GM23338 (cell line): ENCODE results near the gene WNK2.

Experiments used
- CREB1 ChIP-seq: fragments of 250-450 bp; sonication (Bioruptor Pico); IDR thresholded peaks from 2 replicates; pipeline ENCODE4 v1.5.0; 2020; ENCODE audit warnings: low read depth, mild to moderate bottlenecking, moderate library complexity
- EZH2 ChIP-seq: fragments of 200-600 bp; sonication (generic); IDR thresholded peaks from one replicate; pipeline ENCODE4 v1.8.0; 2017; ENCODE audit warnings: antibody characterized with exemption, mild to moderate bottlenecking, low read depth; ENCODE audit not compliant: unreplicated experiment
- EZH2phosphoT487 ChIP-seq: fragments of 200-600 bp; sonication (generic); IDR thresholded peaks from one replicate; pipeline ENCODE4 v1.8.1; 2018; ENCODE audit warnings: antibody characterized with exemption; ENCODE audit not compliant: unreplicated experiment
- JUNB ChIP-seq: IDR thresholded peaks from one replicate; pipeline ENCODE4 v1.6.1; 2016; ENCODE audit warnings: antibody characterized with exemption; ENCODE audit not compliant: unreplicated experiment
- NANOG ChIP-seq: IDR thresholded peaks from 2 replicates; pipeline ENCODE4 v1.6.1; 2016; ENCODE audit warnings: antibody characterized with exemption, borderline replicate concordance
- POLR2AphosphoS5 ChIP-seq: IDR thresholded peaks from 2 replicates; pipeline ENCODE4 v1.6.1; 2016; ENCODE audit warnings: antibody characterized with exemption, low read depth
- REST ChIP-seq: IDR thresholded peaks from one replicate; pipeline ENCODE4 v1.6.1; 2018; ENCODE audit warnings: antibody characterized with exemption; ENCODE audit not compliant: unreplicated experiment
- STAT1 ChIP-seq: IDR thresholded peaks from one replicate; pipeline ENCODE4 v1.6.1; 2016; ENCODE audit warnings: antibody characterized with exemption; ENCODE audit not compliant: unreplicated experiment
- ZNF114 ChIP-seq: fragments of 250-450 bp; sonication (Bioruptor Pico); IDR thresholded peaks from 2 replicates; pipeline ENCODE4 v1.5.0; 2020; ENCODE audit warnings: mild to moderate bottlenecking, moderate library complexity
- ZNF331 ChIP-seq: fragments of 250-450 bp; sonication (Bioruptor Pico); IDR thresholded peaks from 2 replicates; pipeline ENCODE4 v1.5.0; 2020; ENCODE audit warnings: low read depth, mild to moderate bottlenecking, moderate library complexity
- ZNF462 ChIP-seq: fragments of 250-450 bp; sonication (Bioruptor Pico); IDR thresholded peaks from 2 replicates; pipeline ENCODE4 v1.5.0; 2020; ENCODE audit warnings: mild to moderate bottlenecking, moderate library complexity
- TF ChIP-seq, protein P1 (sequence below), 2 experiments: fragments of 200-600 bp in 1 of 2; sonication (generic) in 1 of 2; conservative IDR thresholded peaks; 2 replicates each; pipeline versions ENCODE4 v1.5.1 to v1.6.1; 2016 to 2017; ENCODE audit warnings: antibody characterized with exemption in 2 of 2, low read depth in 2 of 2, mild to moderate bottlenecking in 2 of 2, moderate library complexity in 1 of 2
- TF ChIP-seq, protein P2 (sequence below): IDR thresholded peaks from 2 replicates; pipeline ENCODE4 v1.6.1; 2016; ENCODE audit warnings: antibody characterized with exemption

GRCh38 chr9:93365427-93366118 lies 181.6 kb downstream of the WNK2 start:
- TF ChIP-seq, protein P1, sequence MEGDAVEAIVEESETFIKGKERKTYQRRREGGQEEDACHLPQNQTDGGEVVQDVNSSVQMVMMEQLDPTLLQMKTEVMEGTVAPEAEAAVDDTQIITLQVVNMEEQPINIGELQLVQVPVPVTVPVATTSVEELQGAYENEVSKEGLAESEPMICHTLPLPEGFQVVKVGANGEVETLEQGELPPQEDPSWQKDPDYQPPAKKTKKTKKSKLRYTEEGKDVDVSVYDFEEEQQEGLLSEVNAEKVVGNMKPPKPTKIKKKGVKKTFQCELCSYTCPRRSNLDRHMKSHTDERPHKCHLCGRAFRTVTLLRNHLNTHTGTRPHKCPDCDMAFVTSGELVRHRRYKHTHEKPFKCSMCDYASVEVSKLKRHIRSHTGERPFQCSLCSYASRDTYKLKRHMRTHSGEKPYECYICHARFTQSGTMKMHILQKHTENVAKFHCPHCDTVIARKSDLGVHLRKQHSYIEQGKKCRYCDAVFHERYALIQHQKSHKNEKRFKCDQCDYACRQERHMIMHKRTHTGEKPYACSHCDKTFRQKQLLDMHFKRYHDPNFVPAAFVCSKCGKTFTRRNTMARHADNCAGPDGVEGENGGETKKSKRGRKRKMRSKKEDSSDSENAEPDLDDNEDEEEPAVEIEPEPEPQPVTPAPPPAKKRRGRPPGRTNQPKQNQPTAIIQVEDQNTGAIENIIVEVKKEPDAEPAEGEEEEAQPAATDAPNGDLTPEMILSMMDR (conservative IDR thresholded peaks at IDR 0.05; ENCODE audit: low read depth in 2 of 2) = no peak; a peak in 1 of 4 replicates
- no peak for TF ChIP-seq EZH2
- peak; percentile 73 for TF ChIP-seq POLR2AphosphoS5
- TF ChIP-seq EZH2phosphoT487 = no peak
- no peak for TF ChIP-seq STAT1
- no peak for TF ChIP-seq CREB1 (CRISPR knock-in tag)
- no peak for TF ChIP-seq REST
- TF ChIP-seq NANOG = no peak
- TF ChIP-seq JUNB = no peak
- TF ChIP-seq, protein P2, sequence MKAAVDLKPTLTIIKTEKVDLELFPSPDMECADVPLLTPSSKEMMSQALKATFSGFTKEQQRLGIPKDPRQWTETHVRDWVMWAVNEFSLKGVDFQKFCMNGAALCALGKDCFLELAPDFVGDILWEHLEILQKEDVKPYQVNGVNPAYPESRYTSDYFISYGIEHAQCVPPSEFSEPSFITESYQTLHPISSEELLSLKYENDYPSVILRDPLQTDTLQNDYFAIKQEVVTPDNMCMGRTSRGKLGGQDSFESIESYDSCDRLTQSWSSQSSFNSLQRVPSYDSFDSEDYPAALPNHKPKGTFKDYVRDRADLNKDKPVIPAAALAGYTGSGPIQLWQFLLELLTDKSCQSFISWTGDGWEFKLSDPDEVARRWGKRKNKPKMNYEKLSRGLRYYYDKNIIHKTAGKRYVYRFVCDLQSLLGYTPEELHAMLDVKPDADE = no peak; the same call in 1 of the 2 replicates
- TF ChIP-seq ZNF331 = no peak
- TF ChIP-seq ZNF114 = no peak
- no peak for TF ChIP-seq ZNF462
